ENCODE measurements around the gene ICE1.
"Not testable (repeated sequence)": the region's sequence is repeated elsewhere in the genome, so short reads cannot be mapped to it uniquely, and the experiment has no call there.

Gene ICE1

DNA sequence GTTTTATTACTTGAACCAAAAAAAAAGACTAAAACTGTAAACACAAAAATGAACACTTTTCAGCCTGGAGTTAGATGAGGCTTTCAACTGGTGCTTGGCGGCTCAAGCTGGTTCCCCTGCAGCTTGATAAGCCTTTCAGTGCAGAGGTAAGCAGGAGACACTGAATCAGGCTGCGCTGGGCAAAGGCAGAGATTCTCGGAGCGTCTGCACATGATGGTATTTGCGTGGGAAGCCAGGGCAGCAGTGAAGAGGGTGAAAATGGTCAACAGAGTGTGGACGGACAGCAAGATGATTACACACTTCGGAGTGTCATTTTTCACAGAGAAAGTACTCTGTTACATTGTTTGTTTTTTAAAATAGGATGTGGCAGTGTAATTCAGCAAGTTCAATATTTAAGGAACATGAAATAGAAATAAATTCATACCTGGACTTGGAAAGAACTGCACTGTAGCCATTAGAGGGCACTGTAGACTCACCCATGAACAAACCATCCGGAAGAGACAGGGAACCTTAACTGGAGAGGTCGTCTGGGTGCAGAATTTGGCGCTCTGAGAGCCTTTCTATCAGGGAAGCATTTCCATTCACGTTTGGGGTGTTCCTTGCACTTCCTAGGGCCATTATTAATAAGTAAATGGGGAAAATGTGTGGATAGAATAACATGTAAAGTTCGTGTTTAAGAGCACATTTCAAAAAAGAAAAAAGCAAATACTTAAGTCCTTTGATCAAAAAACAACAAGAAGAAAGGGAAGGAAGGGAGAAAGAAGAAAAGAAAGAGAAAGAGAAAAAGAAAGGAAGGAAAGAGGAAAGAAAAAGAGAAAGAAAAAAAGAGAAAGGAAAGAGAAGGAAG lies 69.8 kb downstream of the ICE1 start:
- peak; percentile 57 for DNase-seq (ENCODE audit: low read depth)
- TF ChIP-seq, protein P1, sequence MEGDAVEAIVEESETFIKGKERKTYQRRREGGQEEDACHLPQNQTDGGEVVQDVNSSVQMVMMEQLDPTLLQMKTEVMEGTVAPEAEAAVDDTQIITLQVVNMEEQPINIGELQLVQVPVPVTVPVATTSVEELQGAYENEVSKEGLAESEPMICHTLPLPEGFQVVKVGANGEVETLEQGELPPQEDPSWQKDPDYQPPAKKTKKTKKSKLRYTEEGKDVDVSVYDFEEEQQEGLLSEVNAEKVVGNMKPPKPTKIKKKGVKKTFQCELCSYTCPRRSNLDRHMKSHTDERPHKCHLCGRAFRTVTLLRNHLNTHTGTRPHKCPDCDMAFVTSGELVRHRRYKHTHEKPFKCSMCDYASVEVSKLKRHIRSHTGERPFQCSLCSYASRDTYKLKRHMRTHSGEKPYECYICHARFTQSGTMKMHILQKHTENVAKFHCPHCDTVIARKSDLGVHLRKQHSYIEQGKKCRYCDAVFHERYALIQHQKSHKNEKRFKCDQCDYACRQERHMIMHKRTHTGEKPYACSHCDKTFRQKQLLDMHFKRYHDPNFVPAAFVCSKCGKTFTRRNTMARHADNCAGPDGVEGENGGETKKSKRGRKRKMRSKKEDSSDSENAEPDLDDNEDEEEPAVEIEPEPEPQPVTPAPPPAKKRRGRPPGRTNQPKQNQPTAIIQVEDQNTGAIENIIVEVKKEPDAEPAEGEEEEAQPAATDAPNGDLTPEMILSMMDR (conservative IDR thresholded peaks at IDR 0.05; ENCODE audit: low read length): peak; percentile 82

DNA sequence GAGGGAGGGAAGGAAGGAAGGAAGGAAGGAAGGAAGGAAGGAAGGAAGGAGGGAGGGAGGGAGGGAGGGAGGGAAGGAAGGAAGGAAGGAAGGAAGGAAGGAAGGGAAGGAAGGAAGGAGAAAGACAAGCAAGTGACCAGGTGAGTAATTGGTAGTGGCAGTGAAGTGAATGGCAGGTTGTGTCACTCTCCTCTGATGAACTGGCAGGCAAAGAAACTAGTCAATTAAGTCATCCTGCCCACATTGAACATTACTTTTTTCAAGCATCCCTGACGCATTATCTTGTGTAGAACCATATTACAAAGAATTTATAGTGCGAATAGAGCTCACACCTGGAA lies 70.4 kb downstream of the ICE1 start:
- DNase-seq (ENCODE audit: low read depth); H3K4me3 ChIP-seq (ENCODE audit: low read length): not testable (repeated sequence)

More for the DNA sequence above, 69.8 kb downstream of the ICE1 start:
- H3K4me3 ChIP-seq (ENCODE audit: low read length): no peak overlapping the region

DNA sequence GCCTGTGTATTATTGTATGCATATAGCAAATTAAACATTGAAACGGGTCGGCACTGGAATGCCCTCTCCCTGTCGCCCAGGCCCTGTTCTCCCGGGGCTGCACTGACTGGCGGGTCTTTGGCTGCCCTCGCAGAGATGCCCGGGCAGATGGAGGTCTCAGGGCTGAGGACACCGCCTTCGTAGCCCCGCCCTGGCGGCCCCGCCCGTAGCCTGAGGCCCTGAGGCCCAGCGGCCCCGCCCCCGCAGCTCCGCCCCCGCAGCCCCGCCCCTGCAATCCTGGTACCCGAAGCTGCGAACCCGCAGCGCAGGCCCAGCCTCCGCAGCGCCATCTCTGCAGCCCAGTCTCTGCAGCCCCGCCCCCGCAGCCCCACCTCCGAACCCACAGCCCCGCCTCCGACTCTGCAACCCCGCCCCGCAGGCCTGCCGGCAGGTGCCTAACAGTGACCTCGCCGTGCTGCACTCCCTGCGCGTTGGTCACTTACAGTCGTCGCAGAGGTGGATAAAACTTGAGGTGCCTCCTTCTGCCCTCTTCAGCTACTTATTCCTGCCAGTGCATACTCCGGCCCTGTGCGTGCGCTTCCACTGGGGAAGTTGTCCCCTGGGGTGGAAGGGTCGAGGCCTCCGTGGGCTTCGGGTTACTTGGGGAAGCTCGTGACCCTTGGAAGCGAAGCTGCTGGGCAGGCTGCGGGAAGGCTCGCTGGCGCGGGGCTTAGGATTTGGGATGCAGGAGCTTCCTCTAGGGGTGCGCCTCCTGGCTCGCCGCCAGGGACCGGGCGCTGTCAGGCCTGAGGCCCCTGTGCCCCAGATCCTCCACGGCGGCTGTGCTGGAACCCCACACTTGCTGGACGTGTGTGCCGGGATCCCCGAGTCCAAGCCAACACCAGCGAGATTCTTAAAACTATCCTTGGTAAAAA lies 72.3 kb downstream of the ICE1 start:
- peak; percentile 33 for DNase-seq (ENCODE audit: low read depth)
- peak overlapping the region; percentile 27; the same call in 1 of the 2 replicates for H3K4me3 ChIP-seq (ENCODE audit: low read length)

DNA sequence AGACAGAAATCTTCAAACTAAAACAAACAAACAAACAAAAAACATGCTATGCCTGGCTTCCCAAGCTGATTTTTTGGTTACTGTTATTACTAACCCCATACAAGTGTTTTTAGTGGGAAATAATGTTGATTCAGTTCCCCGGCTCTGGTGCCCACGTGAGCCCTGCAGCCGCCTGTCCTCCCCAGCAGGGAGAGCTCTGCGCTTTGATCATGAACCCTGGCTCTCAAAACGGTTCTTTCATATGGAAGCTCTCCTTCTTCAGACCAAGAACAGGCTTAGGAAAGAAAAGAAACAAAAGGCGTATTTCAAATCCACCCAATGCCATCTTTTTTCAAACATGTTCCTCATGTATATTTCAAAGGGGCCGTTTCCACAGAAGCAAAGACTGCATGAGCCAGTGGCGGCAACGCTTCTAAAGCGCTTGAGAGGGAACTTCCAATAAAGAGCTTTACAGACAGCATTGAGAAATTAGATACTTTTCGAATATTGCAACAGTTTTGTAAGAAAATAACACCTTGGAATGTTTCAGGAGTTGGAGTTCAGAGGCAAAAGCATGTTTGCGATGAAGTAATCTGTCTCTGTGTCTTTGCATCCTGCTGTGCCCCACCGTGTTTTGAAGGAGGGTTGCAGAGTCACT lies 74.8 kb downstream of the ICE1 start:
- peak; percentile 64 for DNase-seq (ENCODE audit: low read depth)
- no peak overlapping the region for H3K4me3 ChIP-seq (ENCODE audit: low read length)
- TF ChIP-seq, protein P1 (conservative IDR thresholded peaks at IDR 0.05; ENCODE audit: low read length): peak; percentile 78

More for the DNA sequence above, 72.3 kb downstream of the ICE1 start:
- TF ChIP-seq, protein P1 (conservative IDR thresholded peaks at IDR 0.05; ENCODE audit: low read length): no peak

DNA sequence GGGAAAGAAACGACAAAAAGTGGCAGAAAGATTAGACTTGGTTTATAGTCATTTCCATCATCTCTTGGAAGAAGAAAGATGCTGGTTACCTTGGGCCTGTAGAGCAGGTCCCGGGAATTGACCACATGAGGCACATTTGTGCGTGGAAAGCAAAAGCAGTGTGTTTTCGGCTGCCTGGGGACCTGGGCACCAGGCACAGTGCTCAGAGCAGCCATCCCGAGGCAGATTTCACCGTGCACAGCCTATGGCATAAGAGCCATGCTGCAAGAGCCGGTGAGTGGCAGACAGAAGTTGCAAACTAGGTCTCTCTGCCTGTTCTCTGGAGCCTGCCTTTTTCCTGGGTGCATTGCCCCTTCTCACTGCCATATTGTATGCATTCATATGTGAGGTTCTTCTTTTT lies 77.0 kb downstream of the ICE1 start:
- DNase-seq (ENCODE audit: low read depth): no peak
- TF ChIP-seq, protein P1 (conservative IDR thresholded peaks at IDR 0.05; ENCODE audit: low read length): no peak
- no peak overlapping the region for H3K4me3 ChIP-seq (ENCODE audit: low read length)

DNA sequence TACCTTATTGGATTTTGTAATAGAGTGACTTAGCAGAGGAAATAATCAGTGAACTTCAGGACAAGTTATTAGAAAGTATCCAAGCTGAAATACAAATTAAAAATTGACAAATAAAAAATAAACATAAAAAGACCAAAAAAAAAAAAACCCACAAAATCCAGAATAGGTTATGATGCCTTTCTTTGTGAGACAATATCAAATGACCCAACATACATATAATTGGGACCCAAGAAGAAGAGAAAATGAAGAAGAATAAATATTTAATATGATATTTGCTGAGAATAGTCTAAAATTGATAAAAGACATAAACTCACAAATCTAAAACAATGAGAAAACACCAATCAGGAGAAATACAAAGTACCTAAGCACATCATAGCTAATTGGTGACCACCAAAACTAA lies 81.8 kb downstream of the ICE1 start:
- TF ChIP-seq, protein P1 (conservative IDR thresholded peaks at IDR 0.05; ENCODE audit: low read length): no peak
- no peak overlapping the region for H3K4me3 ChIP-seq (ENCODE audit: low read length)
- no peak for DNase-seq (ENCODE audit: low read depth)

DNA sequence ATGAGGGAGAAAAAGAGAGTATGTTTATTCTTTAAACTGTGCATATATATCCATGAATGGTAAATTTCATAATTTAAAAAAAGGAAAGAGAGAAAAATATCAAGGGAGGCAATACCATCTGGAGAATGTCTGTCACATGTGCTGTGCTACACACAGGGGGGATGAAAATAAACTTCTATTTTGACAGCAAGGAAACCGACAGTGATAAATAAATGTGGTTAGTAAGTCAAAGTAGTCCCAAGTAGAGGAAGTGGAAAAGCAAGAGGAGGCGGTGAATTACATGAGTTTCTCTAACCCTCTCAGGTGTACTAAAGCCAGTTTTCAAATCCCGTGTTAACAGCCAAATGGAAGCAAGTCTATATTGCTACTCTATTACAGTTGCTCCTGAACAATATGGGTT lies 83.3 kb downstream of the ICE1 start:
- no peak for DNase-seq (ENCODE audit: low read depth)
- no peak overlapping the region for H3K4me3 ChIP-seq (ENCODE audit: low read length)
- TF ChIP-seq, protein P1 (conservative IDR thresholded peaks at IDR 0.05; ENCODE audit: low read length): no peak
